ENCODE measurements around the gene PCYT2.

The PCYT2 gene

DNA sequence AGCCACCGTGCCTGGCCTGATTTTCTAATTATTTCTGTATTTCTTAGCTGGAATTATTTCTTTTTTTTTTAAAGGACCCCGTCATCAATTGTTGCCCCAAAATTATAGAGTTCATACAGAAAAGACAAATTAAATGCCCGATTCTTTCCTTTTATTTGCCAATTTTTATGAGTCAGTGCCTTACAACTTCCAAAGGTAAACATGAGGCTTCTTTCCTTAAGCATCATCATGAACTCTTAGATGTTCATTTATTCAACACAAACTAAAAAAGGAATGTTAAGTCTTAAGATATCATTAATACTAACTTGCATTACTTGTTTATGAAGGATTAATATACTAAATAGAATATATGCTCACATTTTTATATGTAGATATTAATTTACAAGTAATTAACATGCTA lies 32.9 kb downstream of the PCYT2 start:
- DNase-seq (ENCODE audit: insufficient read length, low spot score): no peak
- no peak for FAIRE-seq
- TF ChIP-seq POLR2AphosphoS5 (IDR thresholded peaks at IDR 0.05; ENCODE audit: low read depth, low read length) (no peak), POLR2A (IDR thresholded peaks at IDR 0.05; ENCODE audit: low read depth, low read length) (no peak), POU2F2 (IDR thresholded peaks at IDR 0.05; ENCODE audit: low read depth, low read length) (no peak), SPI1 (IDR thresholded peaks at IDR 0.05; ENCODE audit: low read depth, low read length) (no peak), PAX5 (IDR thresholded peaks at IDR 0.05; ENCODE audit: insufficient read depth, low read length, severe bottlenecking) (no peak), TAF1 (IDR thresholded peaks at IDR 0.05; ENCODE audit: low read depth, low read length) (no peak)

DNA sequence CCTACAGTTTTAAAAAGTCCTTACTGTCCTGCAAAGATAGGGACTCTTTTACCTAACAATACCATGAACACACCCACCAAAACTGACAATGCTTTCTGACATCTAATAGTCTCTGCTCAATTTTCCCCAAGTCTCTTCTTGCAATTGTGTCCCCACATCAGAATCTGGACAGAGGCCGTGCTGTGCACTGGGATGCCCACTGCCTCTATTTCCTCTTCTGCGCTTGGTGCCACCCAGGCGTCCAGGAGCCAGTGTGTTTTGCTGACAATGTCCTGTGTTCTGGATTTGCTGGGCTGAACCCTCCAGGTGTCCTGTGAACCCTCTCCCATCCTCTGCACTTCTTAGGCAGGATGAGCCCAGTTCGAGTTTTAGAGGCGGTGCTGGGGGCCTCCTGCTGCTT lies 33.6 kb downstream of the PCYT2 start:
- no peak for DNase-seq (ENCODE audit: insufficient read length, low spot score)
- FAIRE-seq: no peak
- TF ChIP-seq SPI1 (IDR thresholded peaks at IDR 0.05; ENCODE audit: low read depth, low read length): no peak
- TF ChIP-seq POLR2AphosphoS5 (IDR thresholded peaks at IDR 0.05; ENCODE audit: low read depth, low read length): no peak
- TF ChIP-seq POLR2A (IDR thresholded peaks at IDR 0.05; ENCODE audit: low read depth, low read length): no peak
- no peak for TF ChIP-seq PAX5 (IDR thresholded peaks at IDR 0.05; ENCODE audit: insufficient read depth, low read length, severe bottlenecking)
- no peak for TF ChIP-seq TAF1 (IDR thresholded peaks at IDR 0.05; ENCODE audit: low read depth, low read length)
- no peak for TF ChIP-seq POU2F2 (IDR thresholded peaks at IDR 0.05; ENCODE audit: low read depth, low read length)

DNA sequence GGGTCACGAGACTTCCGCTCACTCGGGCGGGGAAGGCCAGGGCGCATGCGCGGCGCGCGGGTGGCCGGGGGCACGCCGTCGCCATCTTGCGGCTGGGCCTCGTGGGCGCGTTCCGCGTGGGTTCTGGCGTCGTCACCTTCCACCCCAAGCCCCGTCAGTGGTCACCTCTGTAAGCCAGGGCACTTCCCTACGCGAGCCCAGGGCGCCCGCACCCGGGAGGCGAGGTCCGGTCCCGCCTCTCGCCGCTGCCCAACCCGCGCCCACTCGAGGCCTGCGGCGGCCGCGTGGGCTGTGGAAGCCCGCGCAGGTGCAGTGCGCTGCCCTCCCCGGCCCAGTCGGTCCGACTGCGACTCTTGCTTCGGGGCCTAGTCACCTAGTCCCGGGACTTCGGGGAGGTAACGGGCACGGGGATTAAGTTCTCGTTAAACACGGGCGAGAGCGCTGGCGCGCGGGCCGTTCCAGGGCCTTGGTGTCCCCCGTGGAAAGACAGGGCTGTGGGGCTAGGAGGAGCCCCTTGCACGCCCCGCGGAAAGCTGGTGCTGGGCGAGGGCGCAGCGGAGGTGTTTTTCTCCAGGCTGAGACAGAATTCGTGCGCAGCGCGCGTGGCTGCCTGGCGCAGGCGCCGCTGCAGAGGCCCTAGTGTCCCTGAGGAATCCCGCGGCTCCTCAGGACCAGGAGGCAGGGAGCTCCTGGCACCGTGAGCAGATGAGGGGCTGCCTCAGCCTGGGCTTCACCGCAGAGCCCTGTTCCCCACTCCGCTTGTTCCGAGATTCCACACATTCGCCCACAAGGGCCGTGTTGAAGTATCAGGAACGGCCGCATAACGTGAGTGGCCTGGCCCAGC lies 39.6 kb downstream of the PCYT2 start:
- no peak for TF ChIP-seq PAX5 (IDR thresholded peaks at IDR 0.05; ENCODE audit: insufficient read depth, low read length, severe bottlenecking)
- TF ChIP-seq POLR2A (IDR thresholded peaks at IDR 0.05; ENCODE audit: low read depth, low read length): peak; percentile 64
- peak; percentile 67 for TF ChIP-seq POLR2AphosphoS5 (IDR thresholded peaks at IDR 0.05; ENCODE audit: low read depth, low read length)
- peak; percentile 62 for TF ChIP-seq TAF1 (IDR thresholded peaks at IDR 0.05; ENCODE audit: low read depth, low read length)
- TF ChIP-seq SPI1 (IDR thresholded peaks at IDR 0.05; ENCODE audit: low read depth, low read length): peak; percentile 50
- TF ChIP-seq POU2F2 (IDR thresholded peaks at IDR 0.05; ENCODE audit: low read depth, low read length): peak; percentile 49
- FAIRE-seq: peak; percentile 93
- DNase-seq (ENCODE audit: insufficient read length, low spot score): peak; percentile 98

- FAIRE-seq (no peak), DNase-seq (ENCODE audit: insufficient read length, low spot score) (no peak)
Measured at GRCh38 chr17:81870981-81871386, 40.2 kb downstream of the PCYT2 start, which contains the start of gene ARHGDIA. Gene ARHGDIA (minus strand): TSS chr17:81871337. CDS start chr17:81869930, 1,407 bp downstream.

DNA sequence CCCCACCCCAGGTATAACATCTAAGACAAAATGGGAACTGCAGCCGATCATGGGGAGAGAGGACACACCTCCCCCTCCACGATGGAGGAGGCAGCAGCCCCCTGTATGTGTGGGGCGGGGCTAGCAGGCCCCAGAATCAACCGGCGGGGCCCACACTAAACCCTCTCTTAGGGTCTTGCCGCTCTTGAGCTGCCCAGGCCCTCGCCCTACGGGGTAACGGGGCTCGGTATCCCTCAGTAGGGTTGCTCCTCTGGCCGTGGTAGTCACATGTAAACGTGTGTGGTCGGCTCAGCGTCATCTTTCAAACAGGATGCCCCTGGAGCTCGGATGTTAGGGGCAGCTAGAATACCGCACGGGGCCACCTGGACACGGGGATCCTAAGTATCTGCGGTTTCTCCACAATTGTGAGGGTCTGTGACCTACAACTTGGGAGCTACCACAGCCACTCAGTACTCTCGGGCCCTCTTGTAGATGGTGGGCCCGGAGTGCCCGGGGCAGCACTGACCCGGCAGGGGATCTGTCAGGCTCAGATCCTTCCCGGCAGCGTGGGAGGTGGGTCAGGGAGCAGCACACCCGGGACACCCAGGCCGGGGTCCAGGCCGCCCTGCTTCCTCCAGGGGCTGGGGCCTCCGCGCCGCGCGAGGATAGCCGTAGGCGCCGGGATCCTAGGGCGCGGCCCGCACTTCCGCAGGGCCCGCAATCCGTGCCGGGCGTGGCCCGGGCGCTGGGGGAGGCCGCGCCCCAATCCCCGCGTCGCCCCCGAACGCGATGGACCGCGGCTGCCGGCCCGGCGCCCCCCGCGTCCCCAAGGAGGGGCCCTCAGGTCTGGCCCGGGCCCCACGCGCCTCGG lies 40.8 kb downstream of the PCYT2 start:
- peak; percentile 13 for FAIRE-seq

More at GRCh38 chr17:81870981-81871386, 40.2 kb downstream of the PCYT2 start, which contains the start of gene ARHGDIA:
- TF ChIP-seq POLR2AphosphoS5 (IDR thresholded peaks at IDR 0.05; ENCODE audit: low read depth, low read length): 0 out of 2 replicates have a peak, but pooled peaks have one; percentile 51
- no peak for TF ChIP-seq POLR2A (IDR thresholded peaks at IDR 0.05; ENCODE audit: low read depth, low read length)

GRCh38 chr17:81869221-81870130 lies 41.7 kb downstream of the PCYT2 start:
- TF ChIP-seq POU2F2 (IDR thresholded peaks at IDR 0.05; ENCODE audit: low read depth, low read length) (peak; percentile 10; the same call in 1 of the 2 replicates), POLR2AphosphoS5 (IDR thresholded peaks at IDR 0.05; ENCODE audit: low read depth, low read length) (no peak)
- DNase-seq (ENCODE audit: insufficient read length, low spot score): no peak
- no peak for FAIRE-seq

More for the DNA sequence above, 40.8 kb downstream of the PCYT2 start:
- TF ChIP-seq TAF1 (IDR thresholded peaks at IDR 0.05; ENCODE audit: low read depth, low read length) (no peak), POLR2AphosphoS5 (IDR thresholded peaks at IDR 0.05; ENCODE audit: low read depth, low read length) (no peak), PAX5 (IDR thresholded peaks at IDR 0.05; ENCODE audit: insufficient read depth, low read length, severe bottlenecking) (no peak), POLR2A (IDR thresholded peaks at IDR 0.05; ENCODE audit: low read depth, low read length) (no peak), POU2F2 (IDR thresholded peaks at IDR 0.05; ENCODE audit: low read depth, low read length) (no peak), SPI1 (IDR thresholded peaks at IDR 0.05; ENCODE audit: low read depth, low read length) (no peak; the same call in 1 of the 2 replicates)
- no peak for DNase-seq (ENCODE audit: insufficient read length, low spot score)

DNA sequence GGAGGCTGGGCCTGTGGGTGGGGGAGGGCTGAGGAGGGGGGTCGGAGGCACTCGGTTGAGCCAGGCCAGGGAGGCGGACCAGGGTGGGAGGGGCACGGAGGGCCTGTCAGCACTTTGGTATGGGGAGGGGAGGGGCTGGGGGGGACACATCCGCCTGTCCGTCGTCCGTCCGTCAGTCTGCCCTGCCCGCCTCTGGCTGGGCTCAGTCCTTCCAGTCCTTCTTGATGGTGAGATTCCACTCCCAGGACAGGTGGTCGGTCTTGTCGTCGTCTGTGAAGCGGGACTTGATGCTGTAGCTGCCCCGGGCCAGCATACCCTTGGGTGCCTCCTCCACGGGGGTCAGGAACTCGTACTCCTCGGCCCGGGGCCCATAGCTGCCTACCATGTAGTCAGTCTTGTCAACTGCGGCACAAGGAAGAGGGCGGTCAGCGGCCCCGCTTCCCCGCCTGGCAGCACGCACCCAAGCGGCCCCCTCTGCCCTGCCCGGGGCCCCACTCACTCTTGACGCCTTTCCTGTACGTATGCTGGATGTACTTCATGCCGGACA lies 42.5 kb downstream of the PCYT2 start:
- DNase-seq (ENCODE audit: insufficient read length, low spot score) (no peak), FAIRE-seq (no peak)

GRCh38 chr17:81867991-81868673 lies 43.1 kb downstream of the PCYT2 start:
- no peak for DNase-seq (ENCODE audit: insufficient read length, low spot score)
- no peak for FAIRE-seq
- TF ChIP-seq PAX5 (IDR thresholded peaks at IDR 0.05; ENCODE audit: insufficient read depth, low read length, severe bottlenecking): no peak
- no peak for TF ChIP-seq POU2F2 (IDR thresholded peaks at IDR 0.05; ENCODE audit: low read depth, low read length)
- TF ChIP-seq TAF1 (IDR thresholded peaks at IDR 0.05; ENCODE audit: low read depth, low read length): no peak
- TF ChIP-seq POLR2AphosphoS5 (IDR thresholded peaks at IDR 0.05; ENCODE audit: low read depth, low read length): peak; percentile 44; the same call in 1 of the 2 replicates
- TF ChIP-seq SPI1 (IDR thresholded peaks at IDR 0.05; ENCODE audit: low read depth, low read length): no peak
- no peak; the same call in none of the 2 replicates for TF ChIP-seq POLR2A (IDR thresholded peaks at IDR 0.05; ENCODE audit: low read depth, low read length)

More for the DNA sequence above, 42.5 kb downstream of the PCYT2 start:
- TF ChIP-seq SPI1 (IDR thresholded peaks at IDR 0.05; ENCODE audit: low read depth, low read length): no peak
- TF ChIP-seq POLR2AphosphoS5 (IDR thresholded peaks at IDR 0.05; ENCODE audit: low read depth, low read length): no peak
- TF ChIP-seq POLR2A (IDR thresholded peaks at IDR 0.05; ENCODE audit: low read depth, low read length): 0 out of 2 replicates have a peak, but pooled peaks have one; percentile 7

Measured in GM12891 (cell line).